ENCODE measurements around the gene TMEM11.
"Not testable (repeated sequence)": the region's sequence is repeated elsewhere in the genome, so short reads cannot be mapped to it uniquely, and the experiment has no call there.

Gene TMEM11

DNA sequence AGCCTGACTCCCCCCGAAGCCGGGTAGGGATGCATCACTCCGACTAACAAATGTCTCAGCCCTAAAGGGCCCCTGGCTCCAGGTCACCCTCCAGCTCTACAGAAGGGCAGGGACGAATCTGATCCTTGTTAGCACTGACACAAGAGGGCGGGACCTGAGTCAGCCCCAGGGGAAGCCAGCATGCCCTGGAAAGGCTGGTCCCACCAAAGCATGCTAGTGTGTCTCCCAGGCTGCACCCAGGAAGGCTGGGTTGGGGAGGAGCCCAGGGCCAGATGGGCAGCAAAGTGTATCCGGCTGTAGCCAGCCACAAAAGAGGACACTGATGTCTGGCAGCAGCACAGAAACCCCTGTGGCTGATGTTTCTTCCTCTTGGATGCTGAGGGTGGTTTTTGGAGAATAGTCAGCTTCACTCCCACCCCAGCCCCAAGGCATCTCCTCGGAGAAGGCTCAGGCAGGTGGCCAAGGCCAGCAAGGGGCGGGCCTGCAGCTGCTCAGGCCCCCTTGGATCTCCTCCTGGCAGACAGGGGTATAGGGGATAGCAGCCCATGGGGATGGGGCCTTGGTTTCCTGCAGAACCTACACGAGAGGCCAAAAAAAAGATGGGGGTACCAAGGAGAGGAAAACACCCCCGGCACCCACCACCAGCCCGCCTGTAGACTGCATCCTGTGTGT lies 28.2 kb upstream of the TMEM11 start:
- no peak for FAIRE-seq

DNA sequence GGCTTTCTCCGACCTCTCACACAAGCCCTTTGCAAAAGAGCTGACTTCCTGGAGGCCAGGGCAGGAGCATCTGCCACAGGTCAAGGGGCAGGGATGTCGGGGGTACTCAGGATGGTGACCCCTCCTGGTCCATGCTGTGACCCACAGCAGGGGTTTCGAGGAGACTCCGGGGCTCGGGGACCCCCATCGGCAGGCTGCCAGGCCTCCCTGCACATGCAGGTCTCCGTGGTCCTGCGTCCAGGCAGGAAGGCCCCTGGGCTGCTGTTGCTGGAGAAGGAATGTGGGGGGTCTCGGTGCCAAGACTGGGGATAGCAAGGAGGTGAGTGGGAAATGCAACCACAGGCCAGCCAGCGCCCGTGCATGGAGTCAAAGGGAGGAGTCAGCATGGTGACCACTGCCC lies 27.6 kb upstream of the TMEM11 start:
- no peak for FAIRE-seq

DNA sequence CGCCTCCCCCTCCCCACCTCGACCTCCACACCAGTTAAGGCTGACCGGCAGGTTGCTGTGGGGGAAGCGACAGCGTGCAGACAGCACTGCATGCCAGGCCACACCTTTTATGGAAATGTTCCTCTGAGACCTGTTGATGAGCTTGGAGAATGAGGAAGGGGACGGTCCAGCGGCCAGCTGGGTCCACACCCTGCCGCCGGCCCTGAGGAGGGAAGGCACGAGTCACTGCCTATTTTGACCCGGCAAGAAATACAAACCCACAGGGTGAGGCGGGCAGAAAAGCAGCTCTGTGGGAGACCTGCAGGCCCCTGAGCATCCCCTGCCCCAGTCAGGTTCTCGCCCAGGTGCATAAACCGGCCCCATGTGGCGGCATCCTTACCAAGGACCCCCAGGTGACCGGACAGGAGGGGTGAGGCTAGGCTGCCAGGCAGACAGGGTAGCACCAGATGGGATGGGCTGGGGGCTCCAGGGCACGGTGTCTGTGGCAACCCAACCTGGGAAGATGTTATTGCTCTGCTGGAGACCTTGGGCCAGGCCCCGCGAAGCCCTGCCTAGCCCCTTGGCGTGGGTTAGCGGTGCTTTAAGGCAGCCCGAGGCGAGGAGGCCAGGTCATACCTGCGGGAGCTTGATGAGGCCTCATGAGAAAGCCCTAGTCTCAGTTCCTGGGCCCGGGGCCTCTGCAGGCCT lies 26.6 kb upstream of the TMEM11 start:
- no peak for FAIRE-seq

DNA sequence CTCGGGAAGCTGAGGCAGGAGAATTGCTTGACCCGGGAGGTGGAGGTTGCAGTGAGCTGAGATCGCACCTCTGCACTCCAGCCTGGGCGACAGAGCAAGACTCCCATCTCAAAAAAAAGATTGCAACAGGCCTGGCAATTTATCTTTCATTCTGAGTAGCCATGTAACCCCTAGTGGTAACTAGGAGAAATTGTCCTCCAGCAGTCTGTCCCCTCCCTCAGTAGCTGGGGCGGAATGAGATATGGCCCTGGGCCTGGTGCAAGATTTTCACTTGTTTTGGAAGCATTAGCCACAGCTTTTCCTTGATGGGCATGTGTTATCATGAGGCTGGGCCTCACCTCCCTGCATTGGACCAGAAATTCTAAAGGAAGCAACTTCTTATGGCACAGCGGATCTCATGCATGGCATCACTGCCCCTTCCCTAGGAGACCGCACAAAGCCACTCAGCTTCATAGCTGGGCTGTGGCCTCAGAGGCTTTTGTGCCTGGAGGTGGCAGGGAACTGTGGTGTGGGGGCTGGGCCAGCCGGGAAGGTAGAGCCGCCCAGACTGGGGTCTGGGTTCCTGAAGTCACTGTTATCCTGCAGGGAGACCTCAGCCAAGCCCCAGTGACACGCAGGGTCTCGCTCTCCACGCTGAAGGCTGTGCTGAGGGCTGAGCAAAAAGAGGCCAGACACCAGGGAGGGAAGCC lies 25.9 kb upstream of the TMEM11 start:
- no peak for FAIRE-seq

DNA sequence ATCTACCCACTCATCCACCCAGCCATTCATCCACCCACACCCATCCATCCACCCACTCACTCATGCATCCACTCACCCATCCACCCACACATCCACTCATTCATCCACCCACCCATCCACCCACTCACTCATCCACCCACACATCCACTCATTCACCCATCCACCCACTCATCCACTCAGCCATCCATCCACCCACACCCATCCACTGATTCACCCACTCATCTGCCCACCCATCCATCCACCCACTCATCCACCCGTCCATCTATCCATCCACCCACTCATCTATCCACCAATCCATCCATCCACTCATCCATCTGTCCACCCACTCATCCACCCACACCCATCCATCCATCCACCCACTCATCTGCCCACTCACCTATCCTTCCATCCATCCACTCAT lies 22.0 kb upstream of the TMEM11 start:
- FAIRE-seq = no peak

DNA sequence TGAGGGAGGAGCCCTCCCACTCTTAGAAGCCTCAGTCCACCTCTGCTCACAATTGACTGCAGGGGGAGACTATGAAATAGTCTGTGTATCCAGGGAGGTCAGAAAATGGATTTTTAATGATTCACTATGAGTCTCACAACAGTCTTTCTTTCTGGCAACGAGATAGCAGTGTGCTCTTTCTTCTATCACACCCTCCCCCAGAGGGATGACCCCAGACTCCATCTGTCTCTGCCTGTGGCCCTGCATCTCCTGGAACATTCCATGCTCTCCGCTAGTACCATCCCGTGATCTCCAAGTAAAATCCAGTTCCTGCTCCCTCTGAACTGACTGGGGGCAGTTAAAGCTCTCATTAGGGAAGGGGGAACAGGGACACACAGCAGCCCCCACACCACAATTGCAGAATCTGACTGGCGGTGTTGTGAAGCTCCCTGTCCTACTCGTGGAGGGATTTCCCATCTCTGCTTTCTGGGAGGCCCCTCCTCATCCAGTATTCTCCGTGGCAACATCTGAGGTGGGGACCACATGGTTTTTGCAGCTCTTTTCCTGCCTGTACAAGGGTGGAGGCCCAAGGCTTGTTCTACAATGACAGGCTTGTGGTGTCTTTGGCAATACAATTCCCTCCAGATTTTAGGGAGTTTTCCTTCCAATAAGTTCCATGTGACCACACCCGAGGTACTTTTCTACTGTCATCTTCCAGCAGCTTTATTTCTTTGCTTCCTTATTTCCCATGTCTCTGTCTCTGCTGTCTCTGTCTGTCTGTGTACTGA lies 19.8 kb upstream of the TMEM11 start:
- no peak for FAIRE-seq

DNA sequence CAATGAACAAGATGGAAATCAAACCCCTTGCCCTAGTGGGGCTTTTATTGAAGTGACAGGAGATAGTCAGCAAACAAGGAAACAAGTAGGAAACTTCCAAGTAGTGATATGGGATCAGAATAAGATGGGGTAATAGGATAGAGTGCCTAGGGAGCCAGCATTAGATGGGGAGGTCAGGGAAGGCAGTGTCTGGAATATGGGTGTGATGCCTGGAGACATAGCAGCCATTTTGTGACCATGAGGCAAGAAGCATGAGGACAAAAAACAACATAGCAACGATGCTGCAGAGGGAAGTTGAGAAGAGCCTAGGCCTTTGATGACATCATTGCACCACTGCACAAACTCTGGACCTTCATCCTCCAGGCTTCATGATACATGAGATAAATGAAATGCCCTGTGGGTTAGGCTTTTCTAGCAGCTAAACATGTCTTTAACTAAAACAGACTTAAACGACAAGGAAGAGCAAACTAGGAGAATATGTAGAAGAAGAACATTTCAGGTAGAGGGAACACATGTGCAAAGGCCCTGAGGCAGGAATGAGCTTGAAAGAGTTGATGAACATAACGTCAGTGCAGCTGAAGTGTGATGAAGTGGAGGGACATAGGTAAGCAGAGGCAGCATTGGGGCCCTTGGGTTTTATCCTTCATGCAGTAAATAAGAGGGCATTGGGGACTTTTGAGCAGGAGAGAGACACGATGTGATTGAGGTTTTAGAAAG lies 18.2 kb upstream of the TMEM11 start:
- no peak for FAIRE-seq

DNA sequence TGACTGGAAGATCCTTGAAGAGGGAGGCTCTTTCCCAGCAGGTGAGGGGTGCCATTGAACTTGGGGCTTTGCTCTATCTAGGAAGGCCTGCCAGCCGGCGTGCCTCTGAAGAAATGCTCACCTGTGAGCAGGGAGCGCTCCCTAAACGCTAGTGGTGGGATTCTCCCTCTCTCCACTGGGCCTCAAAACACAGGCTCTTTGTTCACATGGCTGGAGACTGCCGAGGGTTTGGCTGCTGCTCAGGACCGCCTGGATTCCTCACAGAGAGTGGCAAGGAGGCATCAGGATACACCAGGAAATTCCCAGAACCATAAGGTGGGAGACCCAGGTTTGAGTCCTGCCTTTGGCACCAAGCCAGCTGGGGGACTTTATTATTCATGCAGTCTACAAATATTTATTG lies 17.6 kb upstream of the TMEM11 start:
- FAIRE-seq = no peak

DNA sequence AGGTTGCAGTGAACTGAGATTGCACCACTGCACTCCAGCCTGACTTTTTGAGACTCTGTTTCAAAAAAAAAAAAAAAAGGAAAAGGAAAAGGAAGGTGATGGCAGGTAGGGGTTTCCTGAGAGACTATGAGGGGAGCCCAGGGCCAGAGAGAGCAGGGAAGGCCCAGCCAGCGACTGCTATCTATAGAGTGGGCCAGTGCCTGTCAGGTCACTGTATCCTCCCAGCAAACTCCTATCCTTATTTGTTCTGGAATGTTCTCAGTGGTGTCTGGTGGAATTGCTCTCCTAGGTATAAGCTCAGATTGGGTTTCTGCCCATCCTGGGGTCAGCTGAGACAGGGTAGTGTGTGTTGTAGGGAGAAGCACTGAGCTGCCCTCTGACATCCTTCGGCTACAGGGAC lies 14.9 kb upstream of the TMEM11 start:
- FAIRE-seq = no peak

DNA sequence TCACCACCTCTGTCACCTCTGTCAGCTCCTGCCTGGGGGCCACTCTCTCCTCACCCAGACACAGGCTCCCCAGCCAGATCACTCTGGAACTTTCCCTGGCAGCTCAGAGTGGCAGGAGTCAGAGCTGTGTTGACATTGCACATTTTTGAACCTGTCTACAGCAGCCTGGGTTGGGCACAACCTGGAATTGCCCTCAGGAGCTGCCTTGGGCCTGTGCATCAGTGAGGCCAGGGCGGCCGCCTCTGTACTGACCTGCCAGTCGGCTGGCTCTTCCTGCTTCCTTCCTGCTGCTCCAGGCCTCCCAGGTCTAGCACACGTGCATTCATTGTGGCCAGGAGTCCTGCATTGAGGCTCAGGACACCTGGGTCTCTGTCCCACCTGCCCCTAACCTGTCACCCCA lies 14.2 kb upstream of the TMEM11 start:
- no peak for FAIRE-seq

DNA sequence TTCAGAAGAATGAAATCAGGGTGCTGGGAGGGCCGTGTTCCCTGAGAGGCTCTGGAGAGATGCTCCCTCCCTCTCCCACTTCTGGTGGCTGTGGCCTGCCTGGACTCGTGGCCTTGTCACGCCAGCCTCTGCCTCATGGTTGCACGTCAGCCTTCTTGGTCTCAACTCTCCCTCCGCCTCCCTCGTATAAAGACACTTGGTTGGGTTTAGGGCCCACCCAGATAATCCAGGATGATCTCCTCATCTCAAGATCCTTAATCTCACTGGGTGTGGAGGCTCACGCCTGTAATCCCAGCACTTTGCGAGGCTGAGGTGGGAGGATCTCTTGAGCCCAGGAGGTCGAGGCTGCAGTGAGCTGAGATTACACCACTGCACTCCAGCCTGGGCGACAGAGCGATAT lies 13.3 kb upstream of the TMEM11 start:
- not testable (repeated sequence) for FAIRE-seq

DNA sequence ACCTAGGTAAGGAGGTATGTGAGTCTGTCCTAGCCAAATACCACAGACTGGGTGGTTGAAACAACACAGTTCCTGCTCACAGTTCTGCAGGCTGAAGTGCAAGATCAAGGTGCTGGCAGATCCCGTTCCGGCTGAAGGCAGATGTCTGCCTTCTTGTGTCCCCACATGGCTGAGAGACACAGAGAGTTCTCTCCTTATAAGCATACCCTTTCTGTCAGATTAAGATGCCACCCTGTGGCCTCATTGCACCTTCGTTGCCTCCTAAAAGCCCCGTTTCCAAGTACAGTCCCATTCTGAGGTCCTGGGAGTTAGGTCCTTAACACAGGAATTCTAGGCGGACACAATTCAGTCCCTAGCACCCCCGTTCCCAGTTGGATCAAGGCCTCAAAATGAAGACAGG lies 9.1 kb upstream of the TMEM11 start:
- FAIRE-seq = no peak

DNA sequence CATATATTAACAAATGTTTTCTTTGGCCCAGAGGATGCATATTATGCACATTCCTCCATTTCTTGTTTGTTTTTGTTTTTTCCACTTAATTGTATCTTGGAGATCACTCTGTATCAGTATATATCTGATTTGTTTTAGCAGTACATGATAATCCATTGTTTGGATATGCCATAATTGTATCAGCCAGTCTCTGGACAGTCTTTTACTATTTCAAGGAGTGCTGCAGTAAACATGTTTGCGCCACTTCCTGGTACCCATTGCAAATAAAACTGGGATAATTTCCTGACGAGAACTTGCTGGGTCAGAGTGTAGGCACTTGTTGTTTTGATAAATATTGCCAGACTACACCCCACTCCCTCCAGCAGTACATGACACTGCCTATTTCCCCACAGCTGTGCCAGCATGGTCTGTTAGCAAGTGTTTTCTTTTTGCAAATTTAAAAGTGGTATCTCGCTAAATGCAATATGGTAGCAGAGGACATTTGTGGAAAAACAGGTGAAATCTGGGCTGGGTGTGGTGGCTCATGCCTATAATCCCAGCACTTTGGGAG lies 4.9 kb upstream of the TMEM11 start:
- FAIRE-seq = no peak

DNA sequence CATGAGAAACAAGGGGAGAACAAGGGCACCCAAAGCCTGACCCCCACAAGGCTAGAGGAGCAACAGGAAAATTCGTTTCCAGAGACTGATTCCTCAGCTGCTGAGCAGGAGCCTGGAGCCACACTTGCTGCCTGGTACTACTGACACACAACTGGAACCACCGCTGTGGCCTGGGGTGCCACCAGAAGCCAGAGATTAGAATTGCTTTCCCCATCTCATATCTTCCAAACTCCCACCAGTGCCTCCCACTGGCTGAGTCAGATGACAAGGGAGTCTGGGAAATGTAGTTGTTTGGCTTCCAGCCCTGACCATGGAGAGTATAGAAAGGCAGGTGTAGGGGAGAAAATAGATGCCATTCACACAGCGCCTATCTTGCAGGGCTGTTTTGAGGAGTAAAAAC lies 4.1 kb upstream of the TMEM11 start:
- no peak for FAIRE-seq

DNA sequence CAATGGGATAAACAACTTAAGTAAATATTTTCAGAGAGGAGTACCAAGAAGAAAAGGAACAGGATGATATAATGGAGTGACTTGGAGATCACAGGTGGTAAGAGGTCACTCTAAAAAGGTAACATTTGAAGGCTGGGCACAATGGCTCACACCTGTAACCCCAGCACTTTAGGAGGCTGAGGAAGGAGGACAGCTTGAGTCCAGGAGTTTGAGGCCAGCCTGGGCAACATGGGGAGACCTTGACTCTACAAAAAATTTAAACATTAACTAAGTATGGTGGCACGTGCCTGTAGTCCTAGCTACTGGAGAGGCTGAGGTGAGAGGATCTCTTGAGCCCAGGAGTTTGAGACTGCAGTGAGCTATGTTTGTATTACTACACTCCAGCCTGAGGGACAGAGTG lies 3.4 kb upstream of the TMEM11 start:
- FAIRE-seq = no peak

DNA sequence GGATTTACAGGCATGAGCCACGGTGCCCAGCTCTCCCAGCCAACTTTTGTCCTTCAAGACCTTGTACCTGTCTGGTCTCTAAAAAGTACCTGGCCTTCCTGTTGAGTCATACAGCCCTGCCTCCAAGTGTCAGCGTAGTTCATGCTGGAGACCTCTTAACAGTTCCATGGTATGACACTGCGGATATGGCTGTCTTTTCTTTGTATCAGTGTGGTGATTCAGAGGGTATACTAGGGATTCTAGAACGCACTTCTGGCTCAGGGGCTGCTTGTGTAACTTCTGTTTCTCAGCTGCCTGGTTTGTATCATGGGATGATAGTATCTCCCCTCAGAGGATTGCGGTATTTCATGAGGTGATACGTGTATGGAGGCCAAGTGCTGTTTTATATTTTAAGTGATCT lies 2.0 kb upstream of the TMEM11 start:
- no peak for FAIRE-seq

DNA sequence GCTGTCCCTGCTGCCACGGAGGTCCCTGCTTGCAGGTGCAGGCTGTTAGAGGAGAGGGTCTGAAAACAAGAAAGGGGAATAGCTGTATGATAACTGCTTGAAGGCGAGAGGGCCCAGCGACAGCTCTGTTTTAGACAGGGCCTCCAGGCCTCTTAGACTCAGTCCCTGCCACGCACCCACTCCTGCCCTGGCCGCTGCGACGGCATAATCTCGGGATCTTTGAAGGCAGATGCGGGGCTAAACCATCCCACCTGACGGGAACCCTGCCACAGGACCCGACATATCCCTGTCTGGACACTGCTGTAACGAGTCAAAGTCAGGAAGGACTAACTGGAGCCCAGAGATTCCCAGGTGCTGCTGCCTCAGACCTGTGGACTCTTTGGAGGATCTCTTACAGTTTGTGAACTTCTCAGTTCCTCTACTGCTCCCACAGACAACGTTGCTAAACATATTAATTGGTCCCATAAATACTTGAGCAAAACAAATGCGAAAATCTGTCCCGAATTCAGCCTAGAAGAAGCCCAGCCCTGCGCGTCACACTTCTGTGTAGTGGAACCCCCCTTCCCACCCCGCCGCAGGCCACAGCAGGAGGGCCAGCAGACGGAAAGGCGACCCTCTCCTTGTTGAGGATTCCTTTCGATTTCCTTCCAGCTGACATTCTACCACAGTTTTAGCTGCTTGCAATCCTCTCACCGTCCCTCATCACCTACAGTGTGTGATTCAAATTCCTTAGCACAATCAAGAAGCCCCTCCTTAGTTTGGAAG lies 998 bp upstream of the TMEM11 start:
- FAIRE-seq = no peak

DNA sequence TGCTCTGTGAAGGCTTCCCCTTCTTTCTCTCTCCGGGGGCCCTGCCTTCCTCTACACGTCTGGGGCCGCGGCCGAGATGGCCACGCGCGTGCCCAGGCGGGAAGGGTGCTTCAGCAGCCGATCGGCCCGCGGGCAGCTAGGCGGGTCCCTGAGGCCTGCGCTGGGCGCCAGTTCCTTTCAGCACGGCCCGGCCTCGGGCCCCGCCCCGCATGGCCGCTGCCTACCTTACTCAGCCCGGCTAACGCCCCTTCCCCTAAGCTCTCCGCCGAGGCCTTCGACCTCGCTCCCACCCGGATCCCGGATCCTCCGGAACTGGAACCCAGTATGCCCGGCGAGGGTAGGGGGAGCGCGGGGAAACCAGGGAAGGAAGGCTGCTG lies 335 bp downstream of the TMEM11 start:
- FAIRE-seq = no peak

DNA sequence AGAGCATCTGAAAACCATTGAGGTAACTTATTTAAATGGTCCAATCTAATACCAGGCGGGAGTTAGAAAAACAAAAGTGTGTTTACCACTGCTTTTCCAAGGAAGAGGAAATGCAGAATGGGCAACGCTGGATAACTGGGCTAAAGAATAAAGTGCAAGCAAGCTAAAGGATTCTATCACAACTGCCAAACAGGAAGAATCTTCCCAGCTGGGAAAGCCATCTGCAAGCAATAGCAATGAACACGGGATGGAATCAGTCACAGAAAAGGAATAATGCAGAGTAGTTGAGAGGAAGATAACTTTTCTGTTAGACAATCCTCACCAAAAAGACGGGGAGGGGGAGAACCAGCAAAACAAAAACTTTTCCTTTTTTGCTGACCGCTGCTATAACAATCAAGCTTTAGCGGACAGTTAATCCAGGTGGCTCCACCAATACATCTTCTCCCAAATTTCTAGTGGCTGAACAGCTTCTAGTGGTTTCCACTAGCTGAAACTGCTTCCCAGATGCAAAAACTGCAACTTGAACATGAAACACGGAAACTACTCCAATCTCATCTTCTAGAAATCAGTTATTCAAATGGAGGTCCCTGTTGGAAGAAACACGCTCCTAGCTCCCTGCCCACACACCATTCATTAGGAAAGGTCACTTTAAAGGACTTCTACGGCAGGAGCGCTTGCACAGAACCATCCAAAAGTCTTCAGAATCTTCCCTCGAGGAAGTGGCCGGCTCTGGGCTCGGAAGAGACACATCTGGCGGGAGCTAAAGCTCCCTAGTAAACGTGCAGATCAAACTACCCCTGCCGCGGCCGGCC lies 929 bp downstream of the TMEM11 start:
- no peak for FAIRE-seq

DNA sequence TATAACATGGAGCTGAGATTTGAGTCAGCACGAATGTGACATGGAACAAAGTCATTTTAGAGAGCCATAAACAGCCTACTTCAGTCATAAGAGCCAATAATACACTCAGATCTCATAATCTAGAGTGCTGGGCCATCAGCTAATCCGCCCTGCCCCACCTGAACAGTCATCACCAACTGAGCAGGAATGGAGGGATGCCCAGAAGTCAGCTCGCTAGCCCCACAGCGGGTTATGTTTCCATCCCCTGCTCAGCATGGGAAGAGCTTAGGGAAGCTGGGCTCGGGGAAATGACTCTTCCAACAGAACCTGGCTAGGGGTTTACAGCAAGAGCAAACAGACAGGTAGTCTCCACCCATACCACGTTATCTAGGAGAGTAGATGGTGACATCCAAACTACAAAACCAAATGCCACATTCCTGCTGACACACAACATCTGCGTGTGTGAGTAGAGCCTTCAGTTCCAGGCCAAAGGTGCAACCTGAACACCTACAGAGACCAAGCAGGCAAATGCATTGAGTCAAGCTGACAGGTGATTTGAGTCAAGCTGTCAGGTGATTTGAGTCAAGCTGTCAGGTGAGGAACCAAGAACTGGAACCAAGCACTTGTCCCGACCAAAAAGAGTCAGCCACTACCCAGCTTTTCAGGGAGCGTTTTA lies 2.0 kb downstream of the TMEM11 start:
- FAIRE-seq = no peak
